BJ (cell line): Measurements from ENCODE around the gene CACNG3. TPM values are rescaled to one million over a fixed set of nuclear protein-coding genes. Genes with fewer than 3 reads are reported as not detected.

Source experiments
- CTCF ChIA-PET: fragments of 350-600 bp; formaldehyde crosslinking; extraction: SDS; loops from one replicate; lab custom pipeline; 2021; ENCODE audit warnings: antibody characterized with exemption, inconsistent platforms; lab: Yijun Ruan, JAX
- POLR2A ChIA-PET: fragments of 300-600 bp; sonication (Branson Sonifier 250); formaldehyde crosslinking; extraction: SDS; loops from one replicate; lab custom pipeline; 2021; ENCODE audit warnings: antibody characterized with exemption; lab: Charles Lee
- DNase-seq: peaks from one replicate; pipeline ENCODE4 v3.0.0-alpha.2; 2011; ENCODE audit warnings: low read depth
- H3K27me3 ChIP-seq: 2 replicates; pipeline ENCODE4 v1.6.0; 2011; ENCODE audit warnings: low read length; ENCODE audit not compliant: control insufficient read depth, insufficient read depth
- H3K36me3 ChIP-seq: 2 replicates; pipeline ENCODE4 v1.5.1; 2011; ENCODE audit warnings: low read length; ENCODE audit not compliant: control insufficient read depth, insufficient read depth
- H3K4me3 ChIP-seq: 2 replicates; pipeline ENCODE4 v1.5.1; 2011; ENCODE audit warnings: low read depth, mild to moderate bottlenecking, control low read depth, low read length
- polyA plus RNA-seq: library from polyadenylated mRNA; depleted of rRNA; stranded (reverse); fragments of >200 nt; gene quantifications from 2 replicates; pipeline ENCODE4 v1.2.3, GENCODE V29; 2011
- TF ChIP-seq, protein P1 (sequence below): IDR thresholded peaks from 2 replicates; pipeline ENCODE4 v1.5.1; 2011; ENCODE audit warnings: low read depth, mild to moderate bottlenecking, control low read depth, inconsistent platforms, low read length, moderate library complexity; ENCODE audit not compliant: insufficient read depth

Gene CACNG3
- polyA plus RNA-seq, 1 experiment = not detected

- TF ChIP-seq, protein P1, sequence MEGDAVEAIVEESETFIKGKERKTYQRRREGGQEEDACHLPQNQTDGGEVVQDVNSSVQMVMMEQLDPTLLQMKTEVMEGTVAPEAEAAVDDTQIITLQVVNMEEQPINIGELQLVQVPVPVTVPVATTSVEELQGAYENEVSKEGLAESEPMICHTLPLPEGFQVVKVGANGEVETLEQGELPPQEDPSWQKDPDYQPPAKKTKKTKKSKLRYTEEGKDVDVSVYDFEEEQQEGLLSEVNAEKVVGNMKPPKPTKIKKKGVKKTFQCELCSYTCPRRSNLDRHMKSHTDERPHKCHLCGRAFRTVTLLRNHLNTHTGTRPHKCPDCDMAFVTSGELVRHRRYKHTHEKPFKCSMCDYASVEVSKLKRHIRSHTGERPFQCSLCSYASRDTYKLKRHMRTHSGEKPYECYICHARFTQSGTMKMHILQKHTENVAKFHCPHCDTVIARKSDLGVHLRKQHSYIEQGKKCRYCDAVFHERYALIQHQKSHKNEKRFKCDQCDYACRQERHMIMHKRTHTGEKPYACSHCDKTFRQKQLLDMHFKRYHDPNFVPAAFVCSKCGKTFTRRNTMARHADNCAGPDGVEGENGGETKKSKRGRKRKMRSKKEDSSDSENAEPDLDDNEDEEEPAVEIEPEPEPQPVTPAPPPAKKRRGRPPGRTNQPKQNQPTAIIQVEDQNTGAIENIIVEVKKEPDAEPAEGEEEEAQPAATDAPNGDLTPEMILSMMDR = no peak
- ChIA-PET POLR2A (no interaction called here), CTCF (no interaction called here)
- Histone ChIP-seq H3K36me3 (no peaks in the 10 kb centered on the region), H3K4me3 (no peak overlapping the region), H3K27me3 (no peaks in the 10 kb centered on the region)
- no peak for DNase-seq
Observed at GRCh38 chr16:24288516-24288915, 32.4 kb downstream of the CACNG3 start.

DNA sequence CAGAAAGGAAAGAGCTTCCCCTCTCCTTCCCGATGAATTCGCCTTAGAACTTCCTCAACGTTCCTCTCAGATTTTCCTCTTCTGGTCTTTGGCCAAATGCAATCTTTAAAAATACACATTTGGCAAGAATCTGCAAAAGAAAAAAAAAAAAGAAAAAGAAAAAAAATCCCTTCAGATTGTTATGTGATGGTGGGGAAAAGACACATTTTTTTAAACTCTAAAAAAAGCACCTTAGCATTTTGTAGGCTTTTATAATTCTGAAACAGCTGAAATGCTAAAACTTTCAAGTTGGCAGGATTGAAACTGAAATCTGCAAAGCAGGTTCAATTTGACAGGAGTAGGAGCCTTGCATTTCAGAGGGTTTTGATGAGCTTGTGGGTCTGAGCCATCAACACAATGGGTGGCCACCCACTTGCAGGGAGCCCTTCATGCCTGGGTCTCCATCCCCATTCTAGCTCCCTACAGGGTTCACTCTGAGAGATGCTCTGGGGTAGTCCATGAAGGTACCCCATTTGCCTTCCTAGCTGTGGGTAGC, 33.1 kb downstream of the CACNG3 start:
- no peak overlapping the region for H3K4me3 ChIP-seq
- DNase-seq = no peak
- ChIA-PET POLR2A (no interaction called here), CTCF (no interaction called here)
- H3K36me3 ChIP-seq = no peaks in the 10 kb centered on the region
- TF ChIP-seq, protein P1 = no peak
- H3K27me3 ChIP-seq = no peaks in the 10 kb centered on the region

DNA sequence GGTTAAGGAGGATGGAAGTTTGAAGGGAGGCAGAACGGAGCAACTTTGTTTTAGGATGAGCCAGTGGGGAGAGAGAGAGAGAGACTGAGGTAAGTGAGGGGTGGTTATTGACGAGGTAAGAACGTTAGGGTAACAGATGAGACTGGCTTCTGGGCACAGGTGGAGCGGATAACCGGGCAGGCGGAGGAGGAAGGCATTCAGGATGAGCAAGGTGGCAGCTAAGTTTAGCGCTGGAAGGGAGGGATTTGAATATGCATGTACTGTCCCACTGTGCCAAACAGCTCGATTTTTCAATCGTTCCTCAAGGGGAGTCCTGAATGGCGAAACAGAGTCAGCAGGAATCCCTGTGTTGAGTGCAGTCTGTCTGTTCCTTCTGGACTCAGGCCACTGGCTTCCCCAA, 35.8 kb downstream of the CACNG3 start:
- Histone ChIP-seq H3K36me3 (no peaks in the 10 kb centered on the region), H3K4me3 (no peak overlapping the region), H3K27me3 (no peaks in the 10 kb centered on the region)
- ChIA-PET POLR2A (no interaction called here), CTCF (no interaction called here)
- TF ChIP-seq, protein P1 = no peak
- DNase-seq = no peak

DNA sequence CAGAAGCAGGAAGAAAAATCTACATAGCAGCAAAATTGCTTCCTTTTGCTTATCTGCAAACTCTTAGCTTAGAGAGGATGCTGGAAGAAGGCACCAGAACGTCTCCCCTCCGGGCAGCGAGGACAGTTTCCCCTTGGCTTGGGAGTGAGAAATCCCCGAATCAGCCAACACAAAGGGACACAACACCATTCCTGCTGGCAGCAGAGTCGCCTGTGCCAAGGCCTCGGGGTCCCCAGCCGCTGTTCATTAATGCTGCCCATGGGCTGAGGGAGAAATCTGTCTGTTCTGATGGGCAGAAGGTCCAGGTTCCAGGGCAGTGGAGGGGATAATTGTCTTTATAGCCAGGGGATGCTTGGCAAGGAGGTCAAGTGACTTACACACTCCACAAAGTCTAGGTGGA, 38.0 kb downstream of the CACNG3 start:
- DNase-seq = no peak
- Histone ChIP-seq H3K4me3 (no peak overlapping the region), H3K36me3 (no peaks in the 10 kb centered on the region), H3K27me3 (no peaks in the 10 kb centered on the region)
- ChIA-PET CTCF (no interaction called here), POLR2A (no interaction called here)
- TF ChIP-seq, protein P1 = no peak

GRCh38 chr16:24297375-24297774, 41.2 kb downstream of the CACNG3 start:
- H3K36me3 ChIP-seq = no peaks in the 10 kb centered on the region
- H3K4me3 ChIP-seq = no peak overlapping the region
- ChIA-PET CTCF (no interaction called here), POLR2A (no interaction called here)
- no peaks in the 10 kb centered on the region for H3K27me3 ChIP-seq
- TF ChIP-seq, protein P1 = no peak
- DNase-seq = no peak
